ENCODE results near the gene MMP23B.

Gene MMP23B

DNA sequence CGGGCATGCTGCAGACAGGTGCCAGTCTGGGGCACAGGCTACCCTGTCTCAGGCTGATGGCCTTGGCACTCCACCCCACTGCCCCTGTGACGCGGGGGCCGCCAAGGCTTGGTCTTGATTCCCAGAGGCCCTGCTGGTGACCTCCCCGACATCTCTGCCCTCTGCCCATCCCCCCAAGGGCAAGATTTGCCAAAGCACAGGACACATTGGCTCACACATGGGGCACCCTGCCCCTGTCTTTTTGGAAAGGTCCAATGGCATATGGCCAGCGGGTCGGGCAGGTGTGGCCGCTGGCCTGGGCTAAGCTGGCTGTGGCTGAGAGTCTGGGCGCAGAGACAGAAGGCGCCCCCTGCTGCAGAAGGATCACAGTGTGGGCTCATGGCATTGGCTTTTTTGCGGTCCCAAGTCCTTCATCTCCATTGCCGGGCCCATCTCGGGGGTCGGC, 12.0 kb upstream of the MMP23B start:
- Histone ChIP-seq H3K9ac (ENCODE audit: low read depth in 1 of 2, low read length in 2 of 2) (no peak overlapping the region), H3K27ac (ENCODE audit: low read depth, low read length) (no peak overlapping the region), H3K27me3 (ENCODE audit: control insufficient read depth in 1 of 2, insufficient read depth in 2 of 2, low read length in 2 of 2) (no peaks in the 10 kb centered on the region), H3K36me3 (ENCODE audit: control insufficient read depth in 1 of 2, insufficient read depth in 2 of 2, low read length in 2 of 2) (peaks cover 0 to 12% of the 10 kb centered on the region in 2 donors), H3K4me1 (ENCODE audit: control insufficient read depth in 1 of 2, insufficient read depth in 2 of 2, low read length in 2 of 2) (peaks cover 9 to 13% of the 10 kb centered on the region in 2 donors), H3K9me3 (ENCODE audit: control insufficient read depth in 1 of 2, low read length in 2 of 2) (no peaks in the 10 kb centered on the region), H3K4me3 (ENCODE audit: low read depth in 1 of 2, low read length in 2 of 2) (no peak overlapping the region)

DNA sequence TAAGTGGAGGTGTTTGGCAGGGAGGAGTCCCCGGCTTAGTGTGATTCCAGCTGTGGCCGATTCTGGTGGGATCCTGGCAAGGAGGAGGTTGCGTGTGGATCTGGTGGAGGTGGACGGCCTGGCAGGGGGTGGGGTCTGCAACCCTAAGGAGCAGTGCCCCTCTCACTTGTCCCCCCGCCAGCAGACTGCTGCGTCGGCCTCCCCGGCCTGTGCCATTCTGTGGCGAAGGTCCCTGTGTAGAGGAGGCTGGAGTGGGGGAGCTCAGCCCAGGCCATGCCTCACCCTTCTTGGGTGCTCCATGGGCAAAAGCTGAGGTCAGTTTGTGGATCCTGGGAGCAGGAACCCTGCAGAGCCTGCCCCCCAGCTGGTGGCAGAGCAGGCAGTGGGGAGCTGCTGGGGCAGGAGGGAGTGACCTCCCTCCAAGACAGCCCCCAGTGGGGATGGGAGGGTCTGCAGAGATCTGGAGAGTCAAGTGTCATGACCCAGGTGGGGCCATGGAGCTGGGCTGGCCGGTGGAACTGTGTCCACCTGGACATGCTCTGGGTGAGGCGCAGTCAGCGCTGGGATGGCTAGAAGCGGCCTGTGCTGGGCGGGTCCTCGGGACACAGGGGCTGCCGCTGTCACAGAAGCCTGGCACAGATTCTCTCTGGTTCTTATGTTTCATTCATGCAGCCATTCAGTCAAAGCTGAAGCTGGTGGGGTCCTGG, 11.4 kb upstream of the MMP23B start:
- no peak overlapping the region for H3K27ac ChIP-seq (ENCODE audit: low read depth, low read length)

DNA sequence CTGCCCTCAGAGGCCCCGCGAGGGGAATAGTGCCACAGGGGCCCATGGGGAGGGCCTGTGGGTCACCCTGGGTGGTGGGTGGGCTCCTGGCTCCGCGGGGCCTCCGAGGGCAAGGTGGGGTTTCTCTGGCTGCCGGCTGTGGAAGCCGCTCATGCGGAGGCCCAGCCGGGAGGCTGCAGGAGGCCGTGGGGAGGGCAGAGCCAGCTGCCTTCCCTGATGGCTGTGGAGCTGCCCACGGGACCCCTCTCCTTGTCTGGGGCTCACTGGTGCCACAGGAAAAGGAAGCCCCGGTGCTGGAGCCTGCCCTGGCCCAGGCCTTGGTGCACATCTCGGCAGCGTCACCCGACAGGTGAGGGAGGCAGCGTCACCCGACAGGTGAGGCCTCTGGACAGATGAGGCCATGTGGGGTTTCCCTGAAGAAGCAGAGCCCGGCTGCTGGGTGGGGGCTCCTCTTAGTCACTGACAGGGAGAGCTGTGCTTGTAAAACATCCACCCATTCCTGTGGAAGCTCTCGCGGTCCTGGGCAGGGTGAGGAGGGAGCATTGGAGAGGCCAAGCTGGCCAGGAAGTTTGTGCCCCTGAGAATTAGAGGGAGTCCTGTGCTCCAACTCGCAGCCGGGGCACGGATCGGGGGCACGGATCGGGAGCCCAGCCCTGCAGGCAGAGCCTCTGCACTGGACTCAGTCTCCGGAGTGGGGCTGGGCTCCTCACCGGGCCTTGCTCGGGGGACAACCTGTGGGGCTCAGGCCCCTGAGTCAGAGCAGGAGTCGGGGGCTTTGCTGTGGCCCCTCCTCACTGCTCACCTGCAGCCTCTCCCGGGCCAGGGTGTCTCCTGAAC, 10.6 kb upstream of the MMP23B start:
- Histone ChIP-seq H3K27me3 (ENCODE audit: control insufficient read depth in 1 of 2, insufficient read depth in 2 of 2, low read length in 2 of 2) (no peaks in the 10 kb centered on the region), H3K4me1 (ENCODE audit: control insufficient read depth in 1 of 2, insufficient read depth in 2 of 2, low read length in 2 of 2) (peaks cover 9 to 11% of the 10 kb centered on the region in 2 donors), H3K27ac (ENCODE audit: low read depth, low read length) (no peak overlapping the region), H3K9ac (ENCODE audit: low read depth in 1 of 2, low read length in 2 of 2) (no peak overlapping the region), H3K36me3 (ENCODE audit: control insufficient read depth in 1 of 2, insufficient read depth in 2 of 2, low read length in 2 of 2) (peaks cover 0 to 12% of the 10 kb centered on the region in 2 donors), H3K9me3 (ENCODE audit: control insufficient read depth in 1 of 2, low read length in 2 of 2) (no peaks in the 10 kb centered on the region), H3K4me3 (ENCODE audit: low read depth in 1 of 2, low read length in 2 of 2) (no peak overlapping the region)

More for the DNA sequence above, 11.4 kb upstream of the MMP23B start:
- no peak overlapping the region for H3K9ac ChIP-seq (ENCODE audit: low read depth in 1 of 2, low read length in 2 of 2)
- no peak overlapping the region for H3K4me3 ChIP-seq (ENCODE audit: low read depth in 1 of 2, low read length in 2 of 2)
- peaks cover 9 to 13% of the 10 kb centered on the region in 2 donors for H3K4me1 ChIP-seq (ENCODE audit: control insufficient read depth in 1 of 2, insufficient read depth in 2 of 2, low read length in 2 of 2)
- peaks cover 0 to 12% of the 10 kb centered on the region in 2 donors for H3K36me3 ChIP-seq (ENCODE audit: control insufficient read depth in 1 of 2, insufficient read depth in 2 of 2, low read length in 2 of 2)
- no peaks in the 10 kb centered on the region for H3K27me3 ChIP-seq (ENCODE audit: control insufficient read depth in 1 of 2, insufficient read depth in 2 of 2, low read length in 2 of 2)
- no peaks in the 10 kb centered on the region for H3K9me3 ChIP-seq (ENCODE audit: control insufficient read depth in 1 of 2, low read length in 2 of 2)

DNA sequence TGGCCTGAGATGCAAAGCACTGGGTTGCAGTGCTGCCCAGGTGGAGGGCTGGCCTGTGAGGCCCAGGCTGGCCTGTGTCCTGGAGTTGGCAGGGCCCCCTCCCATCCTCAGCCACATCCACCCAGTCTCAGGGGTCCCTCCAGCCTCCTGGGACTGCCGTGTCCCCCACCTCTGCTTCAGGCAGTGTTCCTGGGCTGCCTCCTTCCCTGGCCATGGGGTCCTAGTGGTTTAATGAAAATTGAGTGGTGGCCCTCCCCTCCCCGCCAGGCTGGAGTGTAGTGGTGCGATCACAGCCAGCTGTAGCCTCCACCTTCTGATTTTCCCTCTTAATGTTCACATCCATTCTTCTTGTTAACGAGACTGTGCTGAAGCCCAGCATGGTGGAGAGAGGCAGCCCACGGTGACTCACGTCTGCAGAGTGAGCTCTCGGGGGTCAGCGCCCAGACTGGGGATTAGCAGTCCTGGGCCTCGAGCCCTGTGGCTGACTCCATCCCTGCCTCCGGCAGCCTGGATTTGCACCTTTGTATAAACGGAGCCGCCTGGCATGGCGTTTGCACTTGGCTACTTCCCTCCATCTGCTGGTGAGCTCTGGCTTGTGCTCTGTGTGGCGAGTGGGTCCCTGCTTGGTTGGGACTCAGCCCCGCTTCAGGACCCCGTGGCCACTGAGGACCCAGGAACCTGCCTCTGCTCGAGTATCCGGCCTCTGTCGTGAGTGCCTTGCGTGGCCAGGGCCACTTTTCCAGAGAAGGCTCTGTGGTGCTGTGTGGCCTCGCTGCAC, 9.8 kb upstream of the MMP23B start:
- Histone ChIP-seq H3K9me3 (ENCODE audit: control insufficient read depth in 1 of 2, low read length in 2 of 2) (no peaks in the 10 kb centered on the region), H3K27ac (ENCODE audit: low read depth, low read length) (no peak overlapping the region), H3K4me1 (ENCODE audit: control insufficient read depth in 1 of 2, insufficient read depth in 2 of 2, low read length in 2 of 2) (peaks cover 7 to 8% of the 10 kb centered on the region in 2 donors), H3K4me3 (ENCODE audit: low read depth in 1 of 2, low read length in 2 of 2) (no peak overlapping the region), H3K36me3 (ENCODE audit: control insufficient read depth in 1 of 2, insufficient read depth in 2 of 2, low read length in 2 of 2) (peaks cover 0 to 12% of the 10 kb centered on the region in 2 donors), H3K27me3 (ENCODE audit: control insufficient read depth in 1 of 2, insufficient read depth in 2 of 2, low read length in 2 of 2) (no peaks in the 10 kb centered on the region), H3K9ac (ENCODE audit: low read depth in 1 of 2, low read length in 2 of 2) (no peak overlapping the region)

DNA sequence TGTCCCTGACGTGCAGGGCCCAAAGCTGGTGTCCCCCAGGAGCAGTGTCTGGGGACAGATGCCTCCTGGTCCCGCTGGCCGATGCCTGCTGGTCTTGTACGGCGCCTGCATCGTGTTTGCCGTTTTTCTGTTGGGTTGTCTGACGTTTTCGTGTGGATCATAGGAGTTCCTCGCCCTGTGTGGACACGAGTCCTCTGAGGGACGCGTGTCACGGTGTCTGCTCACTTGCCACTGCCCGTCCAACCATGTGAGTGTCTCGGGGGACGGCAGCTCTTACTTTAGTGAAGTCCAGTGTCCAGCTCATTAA, 9.2 kb upstream of the MMP23B start:
- no peaks in the 10 kb centered on the region for H3K9me3 ChIP-seq (ENCODE audit: control insufficient read depth in 1 of 2, low read length in 2 of 2)
- H3K4me1 ChIP-seq (ENCODE audit: control insufficient read depth in 1 of 2, insufficient read depth in 2 of 2, low read length in 2 of 2), result peaks cover 6 to 8% of the 10 kb centered on the region in 2 donors
- H3K9ac ChIP-seq (ENCODE audit: low read depth in 1 of 2, low read length in 2 of 2), result no peak overlapping the region

DNA sequence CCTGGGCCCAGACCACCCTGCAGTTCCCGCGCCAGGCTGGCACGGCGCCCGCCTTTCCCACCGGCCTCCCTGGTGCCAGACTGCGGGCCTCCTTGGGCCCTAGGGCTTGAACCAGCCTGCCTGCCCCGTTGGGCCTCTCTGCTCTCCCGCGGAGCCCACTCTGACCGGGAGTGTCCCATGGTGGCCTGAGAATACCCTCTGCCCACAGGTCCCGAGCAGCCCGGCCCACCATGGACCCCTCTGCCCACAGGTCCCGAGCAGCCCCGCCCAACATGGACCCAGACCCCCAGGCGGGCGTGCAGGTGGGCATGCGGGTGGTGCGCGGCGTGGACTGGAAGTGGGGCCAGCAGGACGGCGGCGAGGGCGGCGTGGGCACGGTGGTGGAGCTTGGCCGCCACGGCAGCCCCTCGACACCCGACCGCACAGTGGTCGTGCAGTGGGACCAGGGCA, 8.8 kb upstream of the MMP23B start:
- Histone ChIP-seq H3K27me3 (ENCODE audit: control insufficient read depth in 1 of 2, insufficient read depth in 2 of 2, low read length in 2 of 2) (no peaks in the 10 kb centered on the region), H3K9ac (ENCODE audit: low read depth in 1 of 2, low read length in 2 of 2) (no peak overlapping the region), H3K9me3 (ENCODE audit: control insufficient read depth in 1 of 2, low read length in 2 of 2) (no peaks in the 10 kb centered on the region), H3K27ac (ENCODE audit: low read depth, low read length) (no peak overlapping the region), H3K4me3 (ENCODE audit: low read depth in 1 of 2, low read length in 2 of 2) (no peak overlapping the region), H3K4me1 (ENCODE audit: control insufficient read depth in 1 of 2, insufficient read depth in 2 of 2, low read length in 2 of 2) (peaks cover 6 to 12% of the 10 kb centered on the region in 2 donors), H3K36me3 (ENCODE audit: control insufficient read depth in 1 of 2, insufficient read depth in 2 of 2, low read length in 2 of 2) (peaks cover 0 to 13% of the 10 kb centered on the region in 2 donors)

More for the DNA sequence above, 9.2 kb upstream of the MMP23B start:
- H3K36me3 ChIP-seq (ENCODE audit: control insufficient read depth in 1 of 2, insufficient read depth in 2 of 2, low read length in 2 of 2), result peaks cover 0 to 13% of the 10 kb centered on the region in 2 donors
- no peak overlapping the region for H3K27ac ChIP-seq (ENCODE audit: low read depth, low read length)
- H3K27me3 ChIP-seq (ENCODE audit: control insufficient read depth in 1 of 2, insufficient read depth in 2 of 2, low read length in 2 of 2), result no peaks in the 10 kb centered on the region
- no peak overlapping the region for H3K4me3 ChIP-seq (ENCODE audit: low read depth in 1 of 2, low read length in 2 of 2)

DNA sequence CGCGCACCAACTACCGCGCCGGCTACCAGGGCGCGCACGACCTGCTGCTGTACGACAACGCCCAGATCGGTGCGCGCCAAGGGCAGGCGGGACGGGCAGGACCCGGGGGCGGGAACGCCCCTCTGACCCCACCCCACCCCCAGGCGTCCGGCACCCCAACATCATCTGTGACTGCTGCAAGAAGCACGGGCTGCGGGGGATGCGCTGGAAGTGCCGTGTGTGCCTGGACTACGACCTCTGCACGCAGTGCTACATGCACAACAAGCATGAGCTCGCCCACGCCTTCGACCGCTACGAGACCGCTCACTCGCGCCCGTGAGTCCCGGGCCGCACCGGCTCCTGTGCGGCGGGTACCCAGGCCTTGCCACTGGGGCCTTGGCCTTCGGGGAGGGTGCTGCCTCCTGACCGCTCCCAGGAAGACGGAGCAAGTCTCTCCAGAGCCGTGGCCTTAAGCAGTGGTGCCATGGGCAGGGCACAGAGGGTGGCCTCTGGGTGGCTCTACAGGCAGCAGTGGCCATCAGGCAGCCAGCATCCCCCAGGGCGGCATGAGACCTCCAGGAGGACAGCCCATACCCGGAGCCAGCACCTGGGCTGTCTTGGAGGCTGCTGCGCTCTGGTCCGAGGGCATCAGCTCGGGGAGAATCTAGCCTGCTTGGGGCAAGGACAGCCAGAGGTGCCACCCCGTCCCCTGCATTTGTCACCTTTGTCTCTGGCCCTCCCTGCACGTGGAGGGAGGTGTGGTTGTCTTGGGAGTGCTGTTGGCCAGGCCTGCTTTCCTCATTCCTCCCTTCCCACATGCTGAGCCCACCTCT, 8.1 kb upstream of the MMP23B start:
- Histone ChIP-seq H3K4me1 (ENCODE audit: control insufficient read depth in 1 of 2, insufficient read depth in 2 of 2, low read length in 2 of 2) (peaks cover 6 to 12% of the 10 kb centered on the region in 2 donors), H3K27me3 (ENCODE audit: control insufficient read depth in 1 of 2, insufficient read depth in 2 of 2, low read length in 2 of 2) (no peaks in the 10 kb centered on the region), H3K9ac (ENCODE audit: low read depth in 1 of 2, low read length in 2 of 2) (no peak overlapping the region), H3K9me3 (ENCODE audit: control insufficient read depth in 1 of 2, low read length in 2 of 2) (no peaks in the 10 kb centered on the region), H3K36me3 (ENCODE audit: control insufficient read depth in 1 of 2, insufficient read depth in 2 of 2, low read length in 2 of 2) (peaks cover 0 to 9% of the 10 kb centered on the region in 2 donors), H3K4me3 (ENCODE audit: low read depth in 1 of 2, low read length in 2 of 2) (no peak overlapping the region), H3K27ac (ENCODE audit: low read depth, low read length) (no peak overlapping the region)

DNA sequence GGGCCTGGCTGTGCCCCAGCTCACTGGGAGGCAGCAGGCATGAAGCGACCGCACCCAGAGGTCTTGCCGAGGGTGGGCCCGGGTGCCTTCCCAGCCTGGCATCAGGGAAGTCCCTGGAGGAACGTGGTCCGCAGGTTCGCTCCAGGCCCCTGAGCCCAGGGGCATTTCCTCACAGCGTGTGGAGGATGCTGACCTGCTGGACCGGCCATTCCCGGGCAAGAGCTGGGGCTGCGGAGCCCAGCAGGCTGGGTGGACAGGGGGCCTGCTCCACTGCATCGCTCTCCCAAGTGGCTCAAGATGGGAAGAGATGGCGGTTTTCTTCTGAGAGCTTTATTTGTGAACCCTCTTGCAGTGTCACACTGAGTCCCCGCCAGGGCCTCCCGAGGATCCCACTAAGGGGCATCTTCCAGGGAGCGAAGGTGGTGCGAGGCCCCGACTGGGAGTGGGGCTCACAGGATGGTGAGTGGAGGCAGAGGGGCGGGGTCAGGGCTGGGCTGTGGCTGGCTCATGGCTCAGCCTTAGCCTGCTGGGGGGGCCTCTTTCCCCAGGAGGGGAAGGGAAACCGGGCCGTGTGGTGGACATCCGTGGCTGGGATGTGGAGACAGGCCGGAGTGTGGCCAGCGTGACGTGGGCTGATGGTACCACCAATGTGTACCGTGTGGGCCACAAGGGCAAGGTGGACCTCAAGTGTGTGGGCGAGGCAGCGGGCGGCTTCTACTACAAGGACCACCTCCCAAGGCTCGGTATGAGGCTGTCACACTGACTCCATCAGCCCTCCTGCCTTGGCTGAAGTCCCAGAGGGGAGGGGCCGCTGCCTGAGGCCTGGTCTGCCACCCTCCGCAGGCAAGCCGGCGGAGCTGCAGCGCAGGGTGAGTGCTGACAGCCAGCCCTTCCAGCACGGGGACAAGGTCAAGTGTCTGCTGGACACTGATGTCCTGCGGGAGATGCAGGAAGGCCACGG, 7.2 kb upstream of the MMP23B start:
- Histone ChIP-seq H3K4me3 (ENCODE audit: low read depth in 1 of 2, low read length in 2 of 2) (no peak overlapping the region), H3K27ac (ENCODE audit: low read depth, low read length) (no peak overlapping the region), H3K9me3 (ENCODE audit: control insufficient read depth in 1 of 2, low read length in 2 of 2) (no peaks in the 10 kb centered on the region), H3K36me3 (ENCODE audit: control insufficient read depth in 1 of 2, insufficient read depth in 2 of 2, low read length in 2 of 2) (peaks cover 0 to 9% of the 10 kb centered on the region in 2 donors), H3K27me3 (ENCODE audit: control insufficient read depth in 1 of 2, insufficient read depth in 2 of 2, low read length in 2 of 2) (no peaks in the 10 kb centered on the region), H3K4me1 (ENCODE audit: control insufficient read depth in 1 of 2, insufficient read depth in 2 of 2, low read length in 2 of 2) (peaks cover 6 to 12% of the 10 kb centered on the region in 2 donors), H3K9ac (ENCODE audit: low read depth in 1 of 2, low read length in 2 of 2) (no peak overlapping the region)

DNA sequence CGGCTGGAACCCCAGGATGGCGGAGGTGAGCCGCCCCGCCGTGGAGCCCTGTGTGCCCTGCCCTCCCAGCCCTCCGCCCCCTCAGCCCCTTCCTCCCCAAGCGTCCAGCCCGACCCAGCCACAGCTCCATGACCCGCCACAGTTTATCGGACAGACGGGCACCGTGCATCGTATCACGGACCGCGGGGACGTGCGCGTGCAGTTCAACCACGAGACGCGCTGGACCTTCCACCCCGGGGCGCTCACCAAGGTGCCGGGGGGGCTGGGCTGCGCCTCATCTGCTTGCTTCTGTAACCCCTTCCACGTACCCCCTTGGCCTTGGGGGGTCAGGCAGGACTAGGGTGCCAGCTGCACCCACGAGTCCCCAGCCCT, 6.6 kb upstream of the MMP23B start:
- Histone ChIP-seq H3K36me3 (ENCODE audit: control insufficient read depth in 1 of 2, insufficient read depth in 2 of 2, low read length in 2 of 2) (peaks cover 0 to 9% of the 10 kb centered on the region in 2 donors), H3K4me3 (ENCODE audit: low read depth in 1 of 2, low read length in 2 of 2) (no peak overlapping the region), H3K27me3 (ENCODE audit: control insufficient read depth in 1 of 2, insufficient read depth in 2 of 2, low read length in 2 of 2) (no peaks in the 10 kb centered on the region), H3K27ac (ENCODE audit: low read depth, low read length) (no peak overlapping the region), H3K9ac (ENCODE audit: low read depth in 1 of 2, low read length in 2 of 2) (no peak overlapping the region), H3K4me1 (ENCODE audit: control insufficient read depth in 1 of 2, insufficient read depth in 2 of 2, low read length in 2 of 2) (peaks cover 6 to 12% of the 10 kb centered on the region in 2 donors), H3K9me3 (ENCODE audit: control insufficient read depth in 1 of 2, low read length in 2 of 2) (no peaks in the 10 kb centered on the region)
